HCT116 (cell line): ENCODE results near the gene DGKE. TPM values are rescaled to one million over a fixed set of nuclear protein-coding genes. Genes with fewer than 3 reads are reported as not detected.

Experiments used
- ATAC-seq: fragments of 200-7000 bp; cut with Tn5 transposase; 2 replicates; pipeline ENCODE4 v1.9.1; 2020; ENCODE audit warnings: mild to moderate bottlenecking, moderate library complexity
- BruUV-seq: library from RNA; stranded (reverse); fragments of 400-500 nt; replicated peaks from 2 replicates; lab custom pipeline; 2021; lab: Mats Ljungman, UMichigan
- CTCF ChIA-PET: fragments of 300-600 bp; sonication (Branson Sonifier 250); formaldehyde crosslinking; loops from one replicate; lab custom pipeline; 2021; ENCODE audit warnings: antibody characterized with exemption; lab: Charles Lee
- POLR2A ChIA-PET: fragments of 300-600, 350-600 bp; sonication (Branson Sonifier 250); formaldehyde crosslinking; loops from one replicate; lab custom pipeline; 2021; ENCODE audit warnings: antibody characterized with exemption; lab: Charles Lee
- RAD21 ChIA-PET, 2 experiments: fragments of 300-600 bp; sonication (Branson Sonifier 250); formaldehyde crosslinking; loops; one replicate each; lab custom pipeline; 2023; ENCODE audit warnings: low total read pairs in 2 of 2; ENCODE audit not compliant: uncharacterized antibody in 2 of 2, unreplicated experiment in 2 of 2, low non-redundant PET in 1 of 2; lab: Charles Lee
- DNase-seq: peaks from one replicate; pipeline ENCODE4 v3.0.0-alpha.2; 2010; ENCODE audit warnings: low read depth, low spot score
- H2AFZ ChIP-seq: fragments of 200-600 bp; shearing (Covaris generic), sonication (generic); 2 replicates; pipeline ENCODE4 v1.6.1; 2017; ENCODE audit warnings: low read depth, mixed run types, mixed read lengths, antibody characterized with exemption, low read length; ENCODE audit not compliant: poor library complexity, severe bottlenecking
- H3K27ac ChIP-seq: 2 replicates; pipeline ENCODE4 v1.5.1; 2012; ENCODE audit warnings: low read depth, low read length
- H3K27me3 ChIP-seq: fragments of 200-600 bp; sonication (generic); 2 replicates; pipeline ENCODE4 v1.6.1; 2016; ENCODE audit warnings: mixed run types, low read length, mixed read lengths; ENCODE audit not compliant: insufficient read depth
- H3K36me3 ChIP-seq, 2 experiments: fragments of 200-500 bp in 1 of 2; fragments of 200-600 bp in 1 of 2; sonication (Bioruptor generic) in 1 of 2; sonication (generic) in 1 of 2; 2 replicates each; pipeline versions ENCODE4 v1.5.1 to v1.6.1; 2014 to 2016; ENCODE audit warnings: low read length in 2 of 2, inconsistent platforms in 1 of 2, mixed read lengths in 1 of 2, mixed run types in 1 of 2; ENCODE audit not compliant: insufficient read depth in 2 of 2, control insufficient read depth in 1 of 2
- H3K4me1 ChIP-seq, 2 experiments: fragments of 200-600 bp in 1 of 2; sonication (generic) in 1 of 2; 2 replicates each; pipeline versions ENCODE4 v1.5.1 to v1.6.1; 2012 to 2017; ENCODE audit warnings: low read length in 2 of 2, inconsistent platforms in 1 of 2, mild to moderate bottlenecking in 1 of 2, mixed read lengths in 1 of 2, mixed run types in 1 of 2, moderate library complexity in 1 of 2; ENCODE audit not compliant: insufficient read depth in 2 of 2, control insufficient read depth in 1 of 2
- H3K4me2 ChIP-seq: fragments of 200-600 bp; sonication (generic); 2 replicates; pipeline ENCODE4 v1.6.1; 2017; ENCODE audit warnings: mixed run types, low read length, mixed read lengths
- H3K4me3 ChIP-seq, 2 experiments: fragments of 200-600 bp in 1 of 2; sonication (generic) in 1 of 2; replicated peaks in 1 of 2; 2 replicates each; pipeline ENCODE4 v1.5.1; 2011 to 2016; ENCODE audit warnings: low read length in 2 of 2, control low read depth in 1 of 2, low read depth in 1 of 2, mild to moderate bottlenecking in 1 of 2, mixed read lengths in 1 of 2, mixed run types in 1 of 2
- H3K79me2 ChIP-seq: fragments of 200-600 bp; sonication (generic); 2 replicates; pipeline ENCODE4 v1.6.1; 2017; ENCODE audit warnings: mild to moderate bottlenecking, mixed run types, low read length, moderate library complexity, mixed read lengths; ENCODE audit not compliant: insufficient read depth
- H3K9ac ChIP-seq: fragments of 200-600 bp; sonication (generic); 2 replicates; pipeline ENCODE4 v1.6.1; 2016; ENCODE audit warnings: low read length, mixed read lengths
- H3K9me2 ChIP-seq: fragments of 200-600 bp; sonication (generic), shearing (Covaris generic); 2 replicates; pipeline ENCODE4 v1.6.1; 2017; ENCODE audit warnings: mixed run types, mild to moderate bottlenecking, moderate library complexity; ENCODE audit not compliant: insufficient read depth
- H3K9me3 ChIP-seq, 2 experiments: fragments of 200-500 bp in 1 of 2; fragments of 200-600 bp in 1 of 2; sonication (Bioruptor generic) in 1 of 2; sonication (generic) in 1 of 2; 2 replicates each; pipeline ENCODE4 v1.6.1; 2014 to 2017; ENCODE audit warnings: low read length in 2 of 2, mixed read lengths in 2 of 2, inconsistent platforms in 1 of 2, low read depth in 1 of 2, mild to moderate bottlenecking in 1 of 2, mixed run types in 1 of 2, moderate library complexity in 1 of 2; ENCODE audit not compliant: control insufficient read depth in 1 of 2, insufficient read depth in 1 of 2
- H4K20me1 ChIP-seq: fragments of 200-600 bp; sonication (generic), shearing (Covaris generic); 2 replicates; pipeline ENCODE4 v1.6.1; 2017; ENCODE audit warnings: mixed run types, mild to moderate bottlenecking, moderate library complexity; ENCODE audit not compliant: insufficient read depth
- ATF3 ChIP-seq: IDR thresholded peaks from 2 replicates; pipeline ENCODE4 v1.6.1; 2012
- CBX3 ChIP-seq: IDR thresholded peaks from 2 replicates; pipeline ENCODE4 v1.6.1; 2012; ENCODE audit warnings: low read depth
- CTCF ChIP-seq, 3 experiments: fragments of 200-600 bp in 1 of 3; sonication (generic) in 1 of 3; IDR thresholded peaks in 2 of 3; conservative IDR thresholded peaks in 1 of 3; 2 replicates each; pipeline ENCODE4 v1.5.1; 2012 to 2017; ENCODE audit warnings: low read depth in 2 of 3, low read length in 2 of 3, antibody characterized with exemption in 1 of 3, borderline replicate concordance in 1 of 3, control low read depth in 1 of 3, mild to moderate bottlenecking in 1 of 3, mixed read lengths in 1 of 3, mixed run types in 1 of 3, moderate library complexity in 1 of 3; ENCODE audit not compliant: insufficient read depth in 1 of 3
- EZH2phosphoT487 ChIP-seq: fragments of 200-600 bp; IDR thresholded peaks from 2 replicates; pipeline ENCODE4 v1.6.1; 2018; ENCODE audit warnings: antibody characterized with exemption, borderline replicate concordance
- FOSL1 ChIP-seq: IDR thresholded peaks from 2 replicates; pipeline ENCODE4 v1.6.1; 2012; ENCODE audit warnings: low read depth
- JUND ChIP-seq: IDR thresholded peaks from 2 replicates; pipeline ENCODE4 v1.6.1; 2012
- POLR2AphosphoS5 ChIP-seq: IDR thresholded peaks from 2 replicates; pipeline ENCODE4 v1.6.1; 2011; ENCODE audit warnings: mild to moderate bottlenecking, low read depth, low read length, moderate library complexity
- SP1 ChIP-seq: IDR thresholded peaks from 2 replicates; pipeline ENCODE4 v1.6.1; 2012; ENCODE audit warnings: low read depth
- intact Hi-C: fragments of 100-400 bp; cut with micrococcal nuclease; formaldehyde crosslinking; loops from 2 replicates; pipeline ENCODE4 v1.10.0; 2022
- total RNA-seq: library from RNA; stranded (reverse); gene quantifications from one replicate; pipeline ENCODE4 v1.2.1, GENCODE V29; 2021; ENCODE audit not compliant: unreplicated experiment

Gene DGKE
- total RNA-seq, 1 experiment from 2014 or later, result 5.2 TPM

DNA sequence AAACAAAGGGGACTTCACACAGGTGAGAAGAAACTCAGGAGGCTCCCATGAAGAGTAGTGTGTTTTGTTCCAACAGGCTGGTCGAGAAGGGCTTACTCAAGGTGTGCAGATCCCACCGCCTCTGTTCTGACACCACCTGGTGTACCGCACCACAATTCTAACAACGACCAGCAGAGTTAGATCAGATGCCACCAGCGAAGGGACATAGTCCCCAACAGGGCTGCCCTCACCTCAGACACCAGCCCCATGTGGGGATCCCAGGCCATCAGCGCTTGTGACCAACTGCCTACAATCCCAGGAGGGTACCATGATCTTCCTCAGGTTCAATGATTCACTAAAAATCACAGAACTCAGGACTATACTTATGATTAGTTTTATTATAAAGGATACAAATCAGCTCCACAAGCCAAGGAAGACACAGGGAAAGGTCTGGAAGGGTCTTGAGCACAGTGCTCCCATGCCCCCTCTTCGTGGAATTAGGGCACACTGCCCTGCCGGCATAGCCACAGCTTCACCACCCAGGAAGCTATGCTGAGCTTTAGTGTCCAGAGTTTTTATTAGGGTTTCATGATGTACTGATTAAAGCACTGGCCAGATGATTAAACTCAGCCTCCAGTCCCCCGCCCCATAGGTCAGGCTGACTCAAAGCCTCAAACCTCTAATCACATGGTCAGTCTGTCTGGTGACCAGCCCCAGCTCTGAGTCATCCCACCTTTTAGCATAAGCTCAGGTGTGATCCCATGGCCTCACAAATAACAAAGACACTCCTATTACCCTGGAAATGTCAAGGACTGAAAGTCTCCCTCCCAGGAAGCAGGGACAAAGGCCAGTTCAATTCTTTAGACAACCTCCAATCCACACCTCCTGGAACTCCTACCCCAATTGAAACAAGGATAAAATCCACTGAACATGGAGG lies 53.9 kb downstream of the DGKE start:
- Histone ChIP-seq H3K36me3 (peaks cover 17 to 58% of the 10 kb centered on the region in 2 experiments), H3K27ac (no peak overlapping the region), H2AFZ (no peak overlapping the region), H4K20me1 (no peaks in the 10 kb centered on the region), H3K9me2 (no peaks in the 10 kb centered on the region), H3K4me1 (peaks cover 0 to 3% of the 10 kb centered on the region in 2 experiments; a peak in 1 of 4 replicates), H3K9ac (no peak overlapping the region), H3K27me3 (no peaks in the 10 kb centered on the region), H3K79me2 (no peaks in the 10 kb centered on the region), H3K9me3 (peaks cover 5 to 7% of the 10 kb centered on the region in 2 experiments; a peak in 2 of 4 replicates), H3K4me2 (no peak overlapping the region), H3K4me3 (no peak overlapping the region)
- TF ChIP-seq FOSL1 (0 out of 2 replicates have a peak, but pooled peaks have one; percentile 15), ATF3 (no peak), JUND (peak; percentile 35), CTCF (IDR thresholded peaks at IDR 0.05 in 2 of 3, conservative IDR thresholded peaks at IDR 0.05 in 1 of 3; ENCODE audit: borderline replicate concordance in 1 of 3, insufficient read depth in 1 of 3, low read depth in 2 of 3, low read length in 2 of 3) (no peak), CBX3 (peak; percentile 58; the same call in 1 of the 2 replicates), POLR2AphosphoS5 (peak; percentile 44), EZH2phosphoT487 (no peak), SP1 (no peak)
- DNase-seq, result peak; percentile 31
- ChIA-PET POLR2A (interaction anchor here (1.4 kb wide), 1 partner anchor 11 kb away, joined by 4 read pairs; no protein-coding TSS in a partner anchor), RAD21 (no interaction called here), CTCF (interaction anchor here (1.2 kb wide), 1 partner anchor 68 kb away, joined by 3 read pairs; no protein-coding TSS in a partner anchor)
- peak; percentile 31 for ATAC-seq
- intact Hi-C loops, result no loop called here
- BruUV-seq, result TSS peak; percentile 17
